ENCODE measurements around the gene SLF2. TPM values are rescaled to one million over a fixed set of nuclear protein-coding genes. Genes with fewer than 3 reads are reported as not detected.

Gene SLF2
- 46.5 TPM for total RNA-seq

GRCh38 chr10:100912605-100913469 is at the start of gene SLF2:
Gene SLF2 (plus strand): TSS chr10:100912963. CDS start chr10:100913111, 148 bp downstream.
- DNase-seq (ENCODE audit: low spot score in 2 of 2) (peak; percentile 97 to 98), FAIRE-seq (no peak)

- DNase-seq (ENCODE audit: low spot score in 2 of 2) (no peak), FAIRE-seq (no peak)
These were observed 49.3 kb upstream of the SLF2 start for GRCh38 chr10:100863433-100863832.

- FAIRE-seq (no peak), DNase-seq (ENCODE audit: low spot score in 2 of 2) (no peak)
These were observed 48.5 kb upstream of the SLF2 start for GRCh38 chr10:100864036-100864885.

- FAIRE-seq (no peak), DNase-seq (ENCODE audit: low spot score in 2 of 2) (no peak)
These were observed 47.8 kb upstream of the SLF2 start for GRCh38 chr10:100864978-100865377.

- FAIRE-seq, result no peak
- DNase-seq (ENCODE audit: low spot score in 2 of 2), result no peak
These were observed 46.8 kb upstream of the SLF2 start for GRCh38 chr10:100866010-100866409.

GRCh38 chr10:100866575-100867098 is 46.1 kb upstream of the SLF2 start:
- DNase-seq (ENCODE audit: low spot score in 2 of 2) (no peak), FAIRE-seq (no peak)

- FAIRE-seq (no peak), DNase-seq (ENCODE audit: low spot score in 2 of 2) (no peak)
These were observed 45.4 kb upstream of the SLF2 start for GRCh38 chr10:100867261-100867963.

- DNase-seq (ENCODE audit: low spot score in 2 of 2) (no peak), FAIRE-seq (no peak)
These were observed 44.4 kb upstream of the SLF2 start for GRCh38 chr10:100868382-100868781.

GRCh38 chr10:100869399-100869798 is 43.4 kb upstream of the SLF2 start:
- FAIRE-seq (no peak), DNase-seq (ENCODE audit: low spot score in 2 of 2) (no peak)

- FAIRE-seq (no peak), DNase-seq (ENCODE audit: low spot score in 2 of 2) (peak in 1 of 2 donors; percentile 58)
These were observed 40.5 kb upstream of the SLF2 start for GRCh38 chr10:100872034-100872791.

- no peak for FAIRE-seq
- DNase-seq (ENCODE audit: low spot score in 2 of 2), result no peak
These were observed 39.5 kb upstream of the SLF2 start for GRCh38 chr10:100873146-100873826.

- FAIRE-seq (no peak), DNase-seq (ENCODE audit: low spot score in 2 of 2) (no peak)
These were observed 38.9 kb upstream of the SLF2 start for GRCh38 chr10:100873827-100874326.

GRCh38 chr10:100874702-100875483 is 37.9 kb upstream of the SLF2 start:
- FAIRE-seq (no peak), DNase-seq (ENCODE audit: low spot score in 2 of 2) (no peak)

- FAIRE-seq, result no peak
- DNase-seq (ENCODE audit: low spot score in 2 of 2), result no peak
These were observed 37.1 kb upstream of the SLF2 start for GRCh38 chr10:100875484-100876166.

- no peak for DNase-seq (ENCODE audit: low spot score in 2 of 2)
These were observed 35.9 kb upstream of the SLF2 start for GRCh38 chr10:100876585-100877460.

GRCh38 chr10:100877461-100877850 is 35.3 kb upstream of the SLF2 start:
- no peak for DNase-seq (ENCODE audit: low spot score in 2 of 2)
- no peak for FAIRE-seq

More at GRCh38 chr10:100876585-100877460, 35.9 kb upstream of the SLF2 start:
- no peak for FAIRE-seq
